GM18907 (cell line): Measurements from ENCODE around the gene SRP14.

ENCODE experiments used
- ATAC-seq: cut with Tn5 transposase; IDR thresholded peaks from one replicate; pipeline ENCODE4 v1.9.1; 2021; ENCODE audit warnings: mild to moderate bottlenecking, moderate library complexity; ENCODE audit not compliant: unreplicated experiment

Gene SRP14

DNA sequence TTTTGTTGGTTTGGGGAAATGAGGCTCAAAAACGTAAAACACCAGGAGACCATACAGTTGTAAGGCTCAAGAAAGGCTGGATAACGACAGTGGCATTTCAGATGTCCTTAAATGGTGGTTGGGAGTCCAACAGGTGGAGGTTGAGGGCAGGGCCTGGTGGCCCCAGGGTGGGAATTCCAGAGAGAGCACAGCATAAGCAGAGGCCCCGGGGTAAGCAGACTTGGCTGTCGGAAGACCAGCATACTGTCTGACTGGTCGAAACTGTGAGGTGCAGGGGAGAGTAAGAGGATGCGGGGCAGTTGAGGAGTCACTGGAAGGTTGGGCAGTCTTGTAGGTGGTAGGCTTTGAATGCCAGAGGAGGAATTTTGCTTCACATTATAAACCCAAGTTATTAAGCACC is 48.3 kb downstream of the SRP14 start:
- ATAC-seq, result no peak

DNA sequence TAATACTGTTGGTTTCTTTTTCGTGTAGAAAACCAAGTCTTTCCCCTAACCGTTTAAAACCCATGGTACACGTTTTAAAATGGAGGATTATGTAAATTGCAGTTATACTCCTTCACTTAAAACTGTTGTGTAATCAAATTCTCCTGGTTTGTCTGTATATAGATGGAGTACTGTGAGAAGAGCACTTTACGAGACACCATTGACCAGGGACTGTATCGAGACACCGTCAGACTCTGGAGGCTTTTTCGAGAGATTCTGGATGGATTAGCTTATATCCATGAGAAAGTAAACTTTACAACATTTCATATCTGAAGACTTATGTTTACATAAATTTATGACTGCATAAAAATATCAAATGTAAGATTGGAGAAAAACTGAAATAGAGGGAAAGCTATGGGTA is 51.2 kb downstream of the SRP14 start:
- ATAC-seq, result no peak
